HepG2 (cell line): ENCODE results near the gene KIF6. TPM values are rescaled to one million over a fixed set of nuclear protein-coding genes. Genes with fewer than 3 reads are reported as not detected.

ENCODE experiments used
- ATAC-seq: fragments of 200-7000 bp; cut with Tn5 transposase; 3 replicates; pipeline ENCODE4 v1.9.1; 2020; ENCODE audit warnings: mild to moderate bottlenecking, moderate library complexity
- BruUV-seq: library from RNA; stranded (reverse); fragments of 400-500 nt; replicated peaks from 2 replicates; lab custom pipeline; 2021; lab: Mats Ljungman, UMichigan
- CTCF ChIA-PET: fragments of 300-600 bp; formaldehyde crosslinking; extraction: SDS; loops from one replicate; lab custom pipeline; 2021; ENCODE audit warnings: low total read pairs, inconsistent platforms, low intra/inter-chr PET ratio; lab: Yijun Ruan, JAX
- POLR2A ChIA-PET: fragments of 350-600 bp; sonication (Branson Sonifier 250); formaldehyde crosslinking; loops from one replicate; lab custom pipeline; 2020; ENCODE audit warnings: antibody characterized with exemption, inconsistent platforms; lab: Yijun Ruan, JAX
- DNase-seq: peaks from one replicate; pipeline ENCODE4 v3.0.0-alpha.2; 2015; ENCODE audit warnings: low spot score
- FAIRE-seq: peaks from 3 replicates; lab custom pipeline; 2011; peaks lifted over from hg19 to GRCh38; lab: Jason Lieb, UNC
- H2AFZ ChIP-seq: one replicate; pipeline ENCODE4 v1.6.1; 2011; ENCODE audit warnings: low read length, inconsistent platforms
- H3K27ac ChIP-seq: fragments of 300-600 bp; 3 replicates; pipeline ENCODE4 v1.8.0; 2011; ENCODE audit warnings: mixed run types, mild to moderate bottlenecking, mixed read lengths, low read length, inconsistent platforms; ENCODE audit not compliant: insufficient read depth; ENCODE audit errors: extremely low read length
- H3K27me3 ChIP-seq, 2 experiments: fragments of 200-600 bp in 1 of 2; 2 replicates in 1 of 2; 3 replicates in 1 of 2; pipeline versions ENCODE4 v1.6.0 to v1.8.0; 2011; ENCODE audit warnings: low read length in 2 of 2, mild to moderate bottlenecking in 2 of 2, moderate library complexity in 2 of 2, inconsistent platforms in 1 of 2; ENCODE audit not compliant: insufficient read depth in 2 of 2, control insufficient read depth in 1 of 2
- H3K36me3 ChIP-seq, 2 experiments: fragments of 200-600 bp in 1 of 2; replicated peaks in 1 of 2; 2 replicates in 1 of 2; 3 replicates in 1 of 2; pipeline versions ENCODE4 v1.5.1 to v1.8.0; 2011; ENCODE audit warnings: low read length in 2 of 2, inconsistent platforms in 1 of 2; ENCODE audit not compliant: insufficient read depth in 2 of 2, control insufficient read depth in 1 of 2
- H3K4me1 ChIP-seq: 2 replicates; pipeline ENCODE4 v1.5.1; 2012; ENCODE audit warnings: low read length, inconsistent platforms; ENCODE audit not compliant: insufficient read depth
- H3K4me2 ChIP-seq: 2 replicates; pipeline ENCODE4 v1.6.0; 2011; ENCODE audit warnings: low read depth, low read length, inconsistent platforms
- H3K4me3 ChIP-seq, 3 experiments: fragments of 200-600 bp in 1 of 3; sonication (generic), shearing (Covaris generic) in 1 of 3; replicated peaks in 1 of 3; 2 replicates each; pipeline ENCODE4 v1.5.1; 2011 to 2016; ENCODE audit warnings: low read length in 3 of 3, inconsistent platforms in 2 of 3, low read depth in 2 of 3, mild to moderate bottlenecking in 2 of 3, control low read depth in 1 of 3, mixed read lengths in 1 of 3; ENCODE audit not compliant: insufficient read depth in 1 of 3
- H3K79me2 ChIP-seq: one replicate; pipeline ENCODE4 v1.6.1; 2011; ENCODE audit warnings: low read length, inconsistent platforms; ENCODE audit not compliant: insufficient read depth
- H3K9ac ChIP-seq: 2 replicates; pipeline ENCODE4 v1.6.0; 2011; ENCODE audit warnings: mild to moderate bottlenecking, low read depth, low read length, inconsistent platforms; ENCODE audit not compliant: insufficient read depth
- H3K9me3 ChIP-seq: 2 replicates; pipeline ENCODE4 v1.5.1; 2012; ENCODE audit warnings: mild to moderate bottlenecking, low read length
- H4K20me1 ChIP-seq: 2 replicates; pipeline ENCODE4 v1.6.0; 2011; ENCODE audit warnings: inconsistent platforms, mild to moderate bottlenecking, low read length, moderate library complexity; ENCODE audit not compliant: insufficient read depth
- DMTF1 ChIP-seq: sonication (generic); formaldehyde crosslinking; IDR thresholded peaks from 2 replicates; pipeline ENCODE4 v1.4.0; 2020; ENCODE audit warnings: mild to moderate bottlenecking, missing genetic modification reagents
- DRAP1 ChIP-seq: IDR thresholded peaks from 2 replicates; pipeline ENCODE4 v1.6.1; 2016; ENCODE audit warnings: missing genetic modification reagents, missing compliant biosample characterization
- GRHL1 ChIP-seq: sonication (generic); formaldehyde crosslinking; conservative IDR thresholded peaks from 2 replicates; pipeline ENCODE4 v1.8.0; 2022; ENCODE audit warnings: missing genetic modification reagents
- MTA1 ChIP-seq: sonication (generic); formaldehyde crosslinking; IDR thresholded peaks from 2 replicates; pipeline ENCODE4 v1.4.0; 2020; ENCODE audit warnings: missing genetic modification reagents, mild to moderate bottlenecking, borderline replicate concordance
- PREB ChIP-seq: sonication (generic); formaldehyde crosslinking; IDR thresholded peaks from 2 replicates; pipeline ENCODE4 v1.4.0; 2020; ENCODE audit warnings: missing genetic modification reagents
- RFX5 ChIP-seq: IDR thresholded peaks from 2 replicates; pipeline ENCODE4 v1.6.1; 2011; ENCODE audit warnings: low read depth, low read length, improper control_type of control experiment
- SRSF1 ChIP-seq: fragments of 200-400 bp; formaldehyde crosslinking; optimal IDR thresholded peaks from 2 replicates; pipeline ENCODE3; 2017; ENCODE audit warnings: mild to moderate bottlenecking, low read depth, low read length, moderate library complexity
- SRY ChIP-seq: sonication (generic); formaldehyde crosslinking; IDR thresholded peaks from 2 replicates; pipeline ENCODE4 v1.8.0; 2022; ENCODE audit warnings: mild to moderate bottlenecking, missing genetic modification reagents
- YEATS2 ChIP-seq: sonication (generic); formaldehyde crosslinking; IDR thresholded peaks from 2 replicates; pipeline ENCODE4 v1.4.0; 2020; ENCODE audit warnings: missing genetic modification reagents, borderline replicate concordance
- ZBTB10 ChIP-seq: sonication (generic); formaldehyde crosslinking; IDR thresholded peaks from 2 replicates; pipeline ENCODE4 v1.4.0; 2020; ENCODE audit warnings: missing genetic modification reagents, borderline replicate concordance
- ZNF136 ChIP-seq: sonication (generic); formaldehyde crosslinking; IDR thresholded peaks from 2 replicates; pipeline ENCODE4 v1.8.1; 2022; ENCODE audit warnings: low read depth, mild to moderate bottlenecking, moderate library complexity, missing genetic modification reagents
- ZNF263 ChIP-seq: sonication (generic); formaldehyde crosslinking; IDR thresholded peaks from 2 replicates; pipeline ENCODE4 v1.4.0; 2020; ENCODE audit warnings: missing genetic modification reagents
- ZNF576 ChIP-seq: sonication (generic); formaldehyde crosslinking; IDR thresholded peaks from 2 replicates; pipeline ENCODE4 v1.4.0; 2020; ENCODE audit warnings: mild to moderate bottlenecking, missing genetic modification reagents
- ZNF816 ChIP-seq: sonication (generic); formaldehyde crosslinking; IDR thresholded peaks from 2 replicates; pipeline ENCODE4 v1.8.0; 2022; ENCODE audit warnings: missing genetic modification reagents, mild to moderate bottlenecking, borderline replicate concordance
- ZSCAN9 ChIP-seq: IDR thresholded peaks from 2 replicates; pipeline ENCODE4 v1.6.1; 2016; ENCODE audit warnings: borderline replicate concordance
- WGBS: methylation state at CpG from one replicate; pipeline ENCODE4 v1.1.6; 2017; ENCODE audit warnings: low lambda C conversion rate; 5-methylcytosine and 5-hydroxymethylcytosine counted together
- in situ Hi-C: cut with HindIII; loops from 2 replicates; pipeline ENCODE4 v1.10.0; 2017; ENCODE audit warnings: low pct_unique_long_range_greater_than_20kb; ENCODE audit not compliant: extremely low pct_ligation_motif_present
- intact Hi-C: fragments of 100-400 bp; cut with micrococcal nuclease; formaldehyde crosslinking; loops from one replicate; pipeline ENCODE4 v1.10.0; 2022; ENCODE audit not compliant: unreplicated experiment
- polyA plus RNA-seq, 8 experiments: library from polyadenylated mRNA; depleted of rRNA in 3 of 8; stranded (reverse) in 7 of 8; unstranded in 1 of 8; fragments of >200 nt; fragmentation: Illumina TruSeq in 4 of 8; extraction: Trizol in 4 of 8; gene quantifications; 2 replicates each; pipeline versions ENCODE4 v1.2.1 to v1.2.3, GENCODE V29; 2011 to 2016; ENCODE audit warnings: low read depth in 4 of 8, missing spikeins in 1 of 8, mixed read lengths in 1 of 8; ENCODE audit not compliant: insufficient read depth in 1 of 8
- total RNA-seq, 5 experiments: library from RNA; depleted of rRNA; stranded (reverse); fragments of >200 nt; fragmentation: Illumina TruSeq; extraction: Trizol; gene quantifications; 2 replicates each; pipeline ENCODE4 v1.2.3, GENCODE V29; 2016; ENCODE audit warnings: low read depth in 1 of 5

The KIF6 gene
- total and polyA plus RNA-seq, 2 of the 13 experiments (the other 11 are each of a cell fraction or from before 2014, with no cell fraction given) = 0.04 to 0.27 TPM

- H3K27ac ChIP-seq = no peak overlapping the region
- H3K27me3 ChIP-seq = no peaks in the 10 kb centered on the region
- FAIRE-seq (no peak), ATAC-seq (no peak), DNase-seq (no peak)
- no peaks in the 10 kb centered on the region for H3K79me2 ChIP-seq
- no peak overlapping the region for H3K4me3 ChIP-seq
- no peak overlapping the region for H2AFZ ChIP-seq
- H3K9ac ChIP-seq = no peak overlapping the region
- H3K4me1 ChIP-seq = no peaks in the 10 kb centered on the region
- no TSS peak for BruUV-seq
- H4K20me1 ChIP-seq = no peaks in the 10 kb centered on the region
- in situ Hi-C loops = no loop called here
- H3K9me3 ChIP-seq = no peaks in the 10 kb centered on the region
- no peak overlapping the region for H3K4me2 ChIP-seq
- WGBS = 0% methylated on average over 1 of the region's 1 CpG
- no peaks in the 10 kb centered on the region for H3K36me3 ChIP-seq
- POLR2A ChIA-PET = no interaction called here
- intact Hi-C loops = no loop called here
- CTCF ChIA-PET = no interaction called here
- TF ChIP-seq YEATS2 (CRISPR knock-in tag) (no peak), DMTF1 (CRISPR knock-in tag) (no peak), ZNF136 (CRISPR knock-in tag) (no peak), RFX5 (no peak), MTA1 (CRISPR knock-in tag) (no peak), ZBTB10 (no peak), ZNF263 (CRISPR knock-in tag) (no peak), SRSF1 (no peak), SRY (CRISPR knock-in tag) (no peak), ZNF816 (no peak), GRHL1 (no peak), PREB (no peak), ZNF576 (CRISPR knock-in tag) (no peak), ZSCAN9 (CRISPR knock-in tag) (no peak), DRAP1 (CRISPR knock-in tag) (no peak)
These were observed 279.5 kb downstream of the KIF6 start for GRCh38 chr6:39445667-39446066.
